HL-60 (cell line): ENCODE results near the gene TM9SF3.

Experiments used
- CTCF ChIP-seq: IDR thresholded peaks from one replicate; pipeline ENCODE4 v1.5.1; 2011; ENCODE audit warnings: low read length, control low read depth, inconsistent platforms; ENCODE audit not compliant: insufficient read depth
- TF ChIP-seq, protein P1 (sequence below): IDR thresholded peaks from 2 replicates; pipeline ENCODE4 v1.6.1; 2012; ENCODE audit warnings: low read depth; ENCODE audit not compliant: insufficient replicate concordance

- TF ChIP-seq CTCF, result no peak
- TF ChIP-seq, protein P1, sequence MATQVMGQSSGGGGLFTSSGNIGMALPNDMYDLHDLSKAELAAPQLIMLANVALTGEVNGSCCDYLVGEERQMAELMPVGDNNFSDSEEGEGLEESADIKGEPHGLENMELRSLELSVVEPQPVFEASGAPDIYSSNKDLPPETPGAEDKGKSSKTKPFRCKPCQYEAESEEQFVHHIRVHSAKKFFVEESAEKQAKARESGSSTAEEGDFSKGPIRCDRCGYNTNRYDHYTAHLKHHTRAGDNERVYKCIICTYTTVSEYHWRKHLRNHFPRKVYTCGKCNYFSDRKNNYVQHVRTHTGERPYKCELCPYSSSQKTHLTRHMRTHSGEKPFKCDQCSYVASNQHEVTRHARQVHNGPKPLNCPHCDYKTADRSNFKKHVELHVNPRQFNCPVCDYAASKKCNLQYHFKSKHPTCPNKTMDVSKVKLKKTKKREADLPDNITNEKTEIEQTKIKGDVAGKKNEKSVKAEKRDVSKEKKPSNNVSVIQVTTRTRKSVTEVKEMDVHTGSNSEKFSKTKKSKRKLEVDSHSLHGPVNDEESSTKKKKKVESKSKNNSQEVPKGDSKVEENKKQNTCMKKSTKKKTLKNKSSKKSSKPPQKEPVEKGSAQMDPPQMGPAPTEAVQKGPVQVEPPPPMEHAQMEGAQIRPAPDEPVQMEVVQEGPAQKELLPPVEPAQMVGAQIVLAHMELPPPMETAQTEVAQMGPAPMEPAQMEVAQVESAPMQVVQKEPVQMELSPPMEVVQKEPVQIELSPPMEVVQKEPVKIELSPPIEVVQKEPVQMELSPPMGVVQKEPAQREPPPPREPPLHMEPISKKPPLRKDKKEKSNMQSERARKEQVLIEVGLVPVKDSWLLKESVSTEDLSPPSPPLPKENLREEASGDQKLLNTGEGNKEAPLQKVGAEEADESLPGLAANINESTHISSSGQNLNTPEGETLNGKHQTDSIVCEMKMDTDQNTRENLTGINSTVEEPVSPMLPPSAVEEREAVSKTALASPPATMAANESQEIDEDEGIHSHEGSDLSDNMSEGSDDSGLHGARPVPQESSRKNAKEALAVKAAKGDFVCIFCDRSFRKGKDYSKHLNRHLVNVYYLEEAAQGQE, result no peak
These were observed 25.6 kb downstream of the TM9SF3 start for GRCh38 chr10:96560966-96561887.
